HL-60 (cell line): ENCODE results near the gene GRB7.
"Not testable (repeated sequence)": the region's sequence is repeated elsewhere in the genome, so short reads cannot be mapped to it uniquely, and the experiment has no call there.

Experiments
- DNase-seq, 2 experiments: peaks; one replicate each; pipeline ENCODE4 v3.0.0-alpha.2; 2010 to 2020; ENCODE audit warnings: low read depth in 1 of 2, low spot score in 1 of 2
- H3K27ac ChIP-seq: fragments of 250-450 bp; sonication (Bioruptor Pico); replicated peaks from 2 replicates; pipeline ENCODE4 v1.5.1; 2020; ENCODE audit warnings: mild to moderate bottlenecking, moderate library complexity
- H3K27me3 ChIP-seq: fragments of 250-450 bp; sonication (Bioruptor Pico); 2 replicates; pipeline ENCODE4 v1.5.1; 2021; ENCODE audit warnings: mild to moderate bottlenecking, moderate library complexity; ENCODE audit not compliant: insufficient read depth, poor library complexity, severe bottlenecking
- H3K4me3 ChIP-seq: replicated peaks from 2 replicates; pipeline ENCODE4 v1.5.1; 2011; ENCODE audit warnings: mild to moderate bottlenecking, control low read depth, low read length; ENCODE audit not compliant: insufficient read depth
- GABPA ChIP-seq: IDR thresholded peaks from 2 replicates; pipeline ENCODE4 v1.6.1; 2012; ENCODE audit warnings: low read depth
- POLR2AphosphoS5 ChIP-seq: IDR thresholded peaks from 2 replicates; pipeline ENCODE4 v1.6.1; 2012; ENCODE audit warnings: low read depth
- SPI1 ChIP-seq: IDR thresholded peaks from 2 replicates; pipeline ENCODE4 v1.6.1; 2012; ENCODE audit warnings: low read depth, mild to moderate bottlenecking, borderline replicate concordance
- TF ChIP-seq, protein P1 (sequence below): IDR thresholded peaks from one replicate; pipeline ENCODE4 v1.5.1; 2011; ENCODE audit warnings: low read length, control low read depth, inconsistent platforms; ENCODE audit not compliant: insufficient read depth
- TF ChIP-seq, protein P2 (sequence below): IDR thresholded peaks from 2 replicates; pipeline ENCODE4 v1.6.1; 2012; ENCODE audit warnings: low read depth; ENCODE audit not compliant: insufficient replicate concordance

GRB7 gene

DNA sequence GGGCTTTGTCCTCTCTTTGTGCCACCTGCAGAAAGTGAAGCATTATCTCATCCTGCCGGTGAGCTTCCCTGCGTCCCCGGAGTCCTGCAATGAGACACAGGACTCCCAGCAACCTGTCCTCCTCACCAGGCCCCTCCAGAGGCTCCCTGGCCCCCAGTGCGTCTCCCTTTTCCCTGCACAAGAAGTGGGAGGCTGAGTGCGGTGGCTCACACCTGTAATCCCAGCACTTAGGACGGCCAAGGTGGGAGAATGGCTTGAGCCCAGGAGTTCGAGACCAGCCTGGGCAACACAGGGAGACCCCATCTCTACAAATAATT is 8.4 kb downstream of the GRB7 start:
- TF ChIP-seq SPI1 (no peak), GABPA (no peak), POLR2AphosphoS5 (no peak)
- TF ChIP-seq, protein P1, sequence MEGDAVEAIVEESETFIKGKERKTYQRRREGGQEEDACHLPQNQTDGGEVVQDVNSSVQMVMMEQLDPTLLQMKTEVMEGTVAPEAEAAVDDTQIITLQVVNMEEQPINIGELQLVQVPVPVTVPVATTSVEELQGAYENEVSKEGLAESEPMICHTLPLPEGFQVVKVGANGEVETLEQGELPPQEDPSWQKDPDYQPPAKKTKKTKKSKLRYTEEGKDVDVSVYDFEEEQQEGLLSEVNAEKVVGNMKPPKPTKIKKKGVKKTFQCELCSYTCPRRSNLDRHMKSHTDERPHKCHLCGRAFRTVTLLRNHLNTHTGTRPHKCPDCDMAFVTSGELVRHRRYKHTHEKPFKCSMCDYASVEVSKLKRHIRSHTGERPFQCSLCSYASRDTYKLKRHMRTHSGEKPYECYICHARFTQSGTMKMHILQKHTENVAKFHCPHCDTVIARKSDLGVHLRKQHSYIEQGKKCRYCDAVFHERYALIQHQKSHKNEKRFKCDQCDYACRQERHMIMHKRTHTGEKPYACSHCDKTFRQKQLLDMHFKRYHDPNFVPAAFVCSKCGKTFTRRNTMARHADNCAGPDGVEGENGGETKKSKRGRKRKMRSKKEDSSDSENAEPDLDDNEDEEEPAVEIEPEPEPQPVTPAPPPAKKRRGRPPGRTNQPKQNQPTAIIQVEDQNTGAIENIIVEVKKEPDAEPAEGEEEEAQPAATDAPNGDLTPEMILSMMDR: no peak
- TF ChIP-seq, protein P2, sequence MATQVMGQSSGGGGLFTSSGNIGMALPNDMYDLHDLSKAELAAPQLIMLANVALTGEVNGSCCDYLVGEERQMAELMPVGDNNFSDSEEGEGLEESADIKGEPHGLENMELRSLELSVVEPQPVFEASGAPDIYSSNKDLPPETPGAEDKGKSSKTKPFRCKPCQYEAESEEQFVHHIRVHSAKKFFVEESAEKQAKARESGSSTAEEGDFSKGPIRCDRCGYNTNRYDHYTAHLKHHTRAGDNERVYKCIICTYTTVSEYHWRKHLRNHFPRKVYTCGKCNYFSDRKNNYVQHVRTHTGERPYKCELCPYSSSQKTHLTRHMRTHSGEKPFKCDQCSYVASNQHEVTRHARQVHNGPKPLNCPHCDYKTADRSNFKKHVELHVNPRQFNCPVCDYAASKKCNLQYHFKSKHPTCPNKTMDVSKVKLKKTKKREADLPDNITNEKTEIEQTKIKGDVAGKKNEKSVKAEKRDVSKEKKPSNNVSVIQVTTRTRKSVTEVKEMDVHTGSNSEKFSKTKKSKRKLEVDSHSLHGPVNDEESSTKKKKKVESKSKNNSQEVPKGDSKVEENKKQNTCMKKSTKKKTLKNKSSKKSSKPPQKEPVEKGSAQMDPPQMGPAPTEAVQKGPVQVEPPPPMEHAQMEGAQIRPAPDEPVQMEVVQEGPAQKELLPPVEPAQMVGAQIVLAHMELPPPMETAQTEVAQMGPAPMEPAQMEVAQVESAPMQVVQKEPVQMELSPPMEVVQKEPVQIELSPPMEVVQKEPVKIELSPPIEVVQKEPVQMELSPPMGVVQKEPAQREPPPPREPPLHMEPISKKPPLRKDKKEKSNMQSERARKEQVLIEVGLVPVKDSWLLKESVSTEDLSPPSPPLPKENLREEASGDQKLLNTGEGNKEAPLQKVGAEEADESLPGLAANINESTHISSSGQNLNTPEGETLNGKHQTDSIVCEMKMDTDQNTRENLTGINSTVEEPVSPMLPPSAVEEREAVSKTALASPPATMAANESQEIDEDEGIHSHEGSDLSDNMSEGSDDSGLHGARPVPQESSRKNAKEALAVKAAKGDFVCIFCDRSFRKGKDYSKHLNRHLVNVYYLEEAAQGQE: no peak
- no peak for DNase-seq
- Histone ChIP-seq H3K27me3 (peaks cover 19% of the 10 kb centered on the region), H3K27ac (no peak overlapping the region), H3K4me3 (no peak overlapping the region)

DNA sequence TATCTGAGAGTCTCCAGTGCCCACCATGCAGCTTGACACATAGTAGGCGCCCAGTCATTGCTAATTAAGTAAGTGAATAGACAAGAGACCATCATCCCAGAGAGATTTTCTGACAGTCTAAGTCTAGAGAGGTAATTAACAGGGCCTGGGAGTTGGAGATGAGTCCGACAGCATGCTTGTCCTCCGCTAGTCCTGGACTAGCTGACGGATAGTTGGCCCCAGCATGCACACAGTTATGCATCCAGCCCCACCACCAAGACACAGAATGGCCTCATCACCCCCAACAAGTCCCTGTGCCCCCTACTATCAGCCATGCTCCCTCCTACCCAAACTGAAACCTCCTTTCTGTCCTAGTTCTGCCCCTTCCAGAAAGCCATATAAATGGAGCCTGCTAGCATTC is 10.0 kb downstream of the GRB7 start:
- Histone ChIP-seq H3K4me3 (no peak overlapping the region), H3K27me3 (peaks cover 8% of the 10 kb centered on the region), H3K27ac (no peak overlapping the region)
- DNase-seq: no peak
- TF ChIP-seq, protein P2: no peak
- TF ChIP-seq GABPA (no peak), POLR2AphosphoS5 (no peak), SPI1 (no peak)
- TF ChIP-seq, protein P1: no peak

DNA sequence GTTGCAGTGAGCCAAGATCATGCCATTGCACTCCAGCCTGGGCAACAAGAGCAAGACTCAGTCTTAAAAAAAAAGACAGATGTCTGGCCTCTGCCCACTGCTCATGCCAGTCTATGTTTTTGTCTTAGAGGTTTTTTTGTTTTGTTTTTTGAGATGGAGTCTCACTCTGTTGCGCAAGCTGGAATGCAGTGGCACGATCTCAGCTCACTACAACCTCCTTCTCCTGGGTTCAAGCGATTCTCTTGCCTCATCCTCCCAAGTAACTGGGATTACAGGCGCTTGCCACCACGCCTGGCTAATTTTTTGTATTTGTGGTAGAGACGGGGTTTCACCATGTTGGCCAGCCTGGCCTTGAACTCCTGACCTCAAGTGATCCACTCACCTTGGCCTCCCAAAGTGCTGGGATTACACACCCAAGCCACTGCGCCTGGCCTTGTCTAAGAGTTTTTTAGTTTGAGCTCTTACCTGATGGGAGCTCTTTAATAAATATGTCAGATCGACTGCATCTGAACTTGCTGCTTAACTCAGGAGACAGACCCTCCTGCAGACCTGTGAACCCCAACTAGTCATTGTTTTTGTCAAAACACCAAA is 10.8 kb downstream of the GRB7 start:
- H3K27ac ChIP-seq, H3K4me3 ChIP-seq, DNase-seq, H3K27me3 ChIP-seq: not testable (repeated sequence)

DNA sequence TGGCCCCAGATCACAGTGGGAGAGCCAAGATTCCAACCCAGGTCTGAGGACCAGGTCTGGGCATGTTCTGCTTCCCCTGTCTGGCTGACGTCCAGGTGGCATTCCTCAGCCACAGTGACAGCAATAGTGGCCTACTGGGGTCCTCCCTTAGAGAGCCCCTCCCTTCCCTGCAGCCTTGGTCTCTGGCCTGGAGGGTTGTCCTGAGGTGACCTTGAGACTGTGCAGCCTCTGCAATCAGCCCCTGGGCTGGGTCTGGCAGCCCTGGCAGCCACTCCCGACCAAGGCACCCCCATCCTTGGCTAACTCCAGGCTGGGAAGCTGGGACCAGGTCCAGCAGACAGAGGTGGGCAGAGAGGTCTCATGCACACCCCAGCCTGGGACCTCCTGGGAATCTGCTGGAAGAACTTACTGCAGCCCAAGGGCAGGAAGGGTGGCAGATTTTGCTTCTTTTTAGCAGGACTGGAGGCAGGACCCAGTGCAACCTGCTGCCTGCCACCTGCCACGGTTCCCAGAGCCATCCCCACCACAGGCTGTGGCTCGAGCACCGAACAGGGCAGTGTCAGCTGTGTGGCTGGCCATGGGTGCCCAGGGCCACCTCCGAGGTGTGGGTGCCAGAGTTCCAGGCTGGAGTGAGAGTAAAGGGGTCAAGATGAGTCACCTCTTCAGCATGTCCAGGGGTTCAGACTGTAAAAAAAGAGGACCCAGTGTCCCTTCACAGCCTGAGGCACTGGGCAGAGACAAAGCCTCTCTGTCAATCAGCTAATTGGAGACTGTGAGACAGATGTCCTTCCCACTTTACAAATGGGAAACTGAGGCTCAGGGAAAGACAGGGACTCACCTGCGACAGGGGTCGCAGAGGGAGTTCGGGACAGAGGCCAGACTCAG is 12.6 kb downstream of the GRB7 start:
- no peak overlapping the region for H3K27ac ChIP-seq
- no peaks in the 10 kb centered on the region for H3K27me3 ChIP-seq
- no peak for DNase-seq
- H3K4me3 ChIP-seq: no peak overlapping the region
- TF ChIP-seq GABPA (no peak), SPI1 (no peak), POLR2AphosphoS5 (no peak)
- TF ChIP-seq, protein P2: no peak
- TF ChIP-seq, protein P1: no peak
